NOMO-1 treated with DMSO at 0.1 percent for 48 hours (cell line): ENCODE measurements around the gene CCDC121.
"Not testable (repeated sequence)": the region's sequence is repeated elsewhere in the genome, so short reads cannot be mapped to it uniquely, and the experiment has no call there.

Experiments used
- DNase-seq: peaks from one replicate; lab custom pipeline; 2025; ENCODE audit not compliant: unreplicated experiment; lab: John Stamatoyannopoulos, UW

Gene CCDC121

GRCh38 chr2:27638037-27638637 is 9.3 kb upstream of the CCDC121 start:
- no peak for DNase-seq

- no peak for DNase-seq
Measured at GRCh38 chr2:27636766-27637165, 8.0 kb upstream of the CCDC121 start.

- DNase-seq: no peak
Measured at GRCh38 chr2:27634291-27634690, 5.5 kb upstream of the CCDC121 start.

- not testable (repeated sequence) for DNase-seq
Measured at GRCh38 chr2:27630257-27630656, 1.4 kb upstream of the CCDC121 start.

- DNase-seq: peak; percentile 57
Measured at GRCh38 chr2:27627963-27628766, 647 bp downstream of the CCDC121 start.

GRCh38 chr2:27626921-27627320 is 1.9 kb downstream of the CCDC121 start:
- peak; percentile 43 for DNase-seq

GRCh38 chr2:27626323-27626722 is 2.5 kb downstream of the CCDC121 start:
- not testable (repeated sequence) for DNase-seq

GRCh38 chr2:27624943-27625342 is 3.9 kb downstream of the CCDC121 start:
- no peak for DNase-seq

GRCh38 chr2:27622921-27623384 is 5.9 kb downstream of the CCDC121 start:
- DNase-seq: no peak

- DNase-seq: no peak
Measured at GRCh38 chr2:27621524-27621923, 7.3 kb downstream of the CCDC121 start.

- no peak for DNase-seq
Measured at GRCh38 chr2:27615316-27615715, 13.5 kb downstream of the CCDC121 start.

- no peak for DNase-seq
Measured at GRCh38 chr2:27613985-27614384, 14.8 kb downstream of the CCDC121 start.

- DNase-seq: no peak
Measured at GRCh38 chr2:27606611-27607010, 22.2 kb downstream of the CCDC121 start.

GRCh38 chr2:27596627-27597026 is 32.2 kb downstream of the CCDC121 start:
- no peak for DNase-seq

- not testable (repeated sequence) for DNase-seq
Measured at GRCh38 chr2:27595412-27595811, 33.4 kb downstream of the CCDC121 start.

GRCh38 chr2:27594020-27594703 is 34.6 kb downstream of the CCDC121 start:
- not testable (repeated sequence) for DNase-seq

GRCh38 chr2:27593240-27593639 is 35.6 kb downstream of the CCDC121 start:
- no peak for DNase-seq

GRCh38 chr2:27591745-27592144 is 37.1 kb downstream of the CCDC121 start:
- DNase-seq: no peak

GRCh38 chr2:27588308-27588707 is 40.5 kb downstream of the CCDC121 start:
- no peak for DNase-seq

- no peak for DNase-seq
Measured at GRCh38 chr2:27587025-27587424, 41.8 kb downstream of the CCDC121 start.

GRCh38 chr2:27584597-27584996 is 44.2 kb downstream of the CCDC121 start:
- no peak for DNase-seq

- no peak for DNase-seq
Measured at GRCh38 chr2:27583390-27583915, 45.4 kb downstream of the CCDC121 start.
